H9 (cell line): ENCODE data around the gene OOSP4A. TPM values are rescaled to one million over a fixed set of nuclear protein-coding genes. Genes with fewer than 3 reads are reported as not detected.

Experiments
- DNase-seq: peaks from one replicate; pipeline ENCODE4 v3.0.0-alpha.2; 2017
- H2AFZ ChIP-seq: one replicate; pipeline ENCODE4 v1.6.1; 2013; ENCODE audit warnings: mild to moderate bottlenecking, low read length, control low read depth, moderate library complexity
- H2AK5ac ChIP-seq: 2 replicates; pipeline ENCODE4 v1.6.1; 2013; ENCODE audit warnings: low read length, control low read depth, mixed read lengths; ENCODE audit not compliant: insufficient read length
- H2BK120ac ChIP-seq: one replicate; pipeline ENCODE4 v1.6.1; 2013; ENCODE audit warnings: low read depth, mild to moderate bottlenecking, low read length, control low read depth, inconsistent platforms; ENCODE audit not compliant: poor library complexity, severe bottlenecking
- H2BK12ac ChIP-seq: 2 replicates; pipeline ENCODE4 v1.6.1; 2013; ENCODE audit warnings: low read length, control low read depth, mixed read lengths, low read depth; ENCODE audit not compliant: insufficient read length
- H2BK15ac ChIP-seq: 2 replicates; pipeline ENCODE4 v1.6.1; 2013; ENCODE audit warnings: low read depth, low read length, control low read depth
- H2BK20ac ChIP-seq: one replicate; pipeline ENCODE4 v1.6.1; 2013; ENCODE audit warnings: low read depth, mild to moderate bottlenecking, low read length, control low read depth, inconsistent platforms; ENCODE audit not compliant: poor library complexity, severe bottlenecking
- H2BK5ac ChIP-seq: 2 replicates; pipeline ENCODE4 v1.6.1; 2013; ENCODE audit warnings: low read length, control low read depth, mixed read lengths; ENCODE audit not compliant: insufficient read length
- H3K14ac ChIP-seq: 2 replicates; pipeline ENCODE4 v1.6.1; 2013; ENCODE audit warnings: low read length, control low read depth; ENCODE audit not compliant: insufficient read depth
- H3K18ac ChIP-seq: 2 replicates; pipeline ENCODE4 v1.6.1; 2013; ENCODE audit warnings: low read depth, mild to moderate bottlenecking, mixed read lengths, low read length, control low read depth; ENCODE audit not compliant: insufficient read length
- H3K23ac ChIP-seq: 2 replicates; pipeline ENCODE4 v1.6.1; 2013; ENCODE audit warnings: low read length, control low read depth, mixed read lengths, low read depth; ENCODE audit not compliant: insufficient read length
- H3K23me2 ChIP-seq: 2 replicates; pipeline ENCODE4 v1.6.1; 2013; ENCODE audit warnings: low read depth, mild to moderate bottlenecking, mixed read lengths, low read length, control low read depth; ENCODE audit not compliant: insufficient read length, poor library complexity, severe bottlenecking
- H3K27ac ChIP-seq: 2 replicates; pipeline ENCODE4 v1.5.1; 2013; ENCODE audit warnings: low read length, control low read depth, mixed read lengths, low read depth; ENCODE audit not compliant: insufficient read length
- H3K27me3 ChIP-seq: 2 replicates; pipeline ENCODE4 v1.6.1; 2013; ENCODE audit warnings: low read length, control low read depth, inconsistent platforms; ENCODE audit not compliant: insufficient read depth
- H3K4ac ChIP-seq: 2 replicates; pipeline ENCODE4 v1.6.1; 2013; ENCODE audit warnings: low read depth, mild to moderate bottlenecking, control low read depth, inconsistent platforms, low read length, moderate library complexity
- H3K4me1 ChIP-seq: 2 replicates; pipeline ENCODE4 v1.6.1; 2013; ENCODE audit warnings: low read length, control low read depth, inconsistent platforms; ENCODE audit not compliant: insufficient read depth
- H3K4me2 ChIP-seq: 2 replicates; pipeline ENCODE4 v1.6.1; 2013; ENCODE audit warnings: low read length, control low read depth, mixed read lengths; ENCODE audit not compliant: insufficient read length, insufficient read depth
- H3K56ac ChIP-seq: 2 replicates; pipeline ENCODE4 v1.6.1; 2013; ENCODE audit warnings: low read depth, mild to moderate bottlenecking, mixed read lengths, low read length, control low read depth; ENCODE audit not compliant: insufficient read length
- H3K79me1 ChIP-seq: 2 replicates; pipeline ENCODE4 v1.6.1; 2013; ENCODE audit warnings: low read depth, mild to moderate bottlenecking, moderate library complexity, low read length, control low read depth, inconsistent platforms; ENCODE audit not compliant: insufficient read depth, poor library complexity, severe bottlenecking
- H3K79me2 ChIP-seq: 2 replicates; pipeline ENCODE4 v1.6.1; 2013; ENCODE audit warnings: low read length, control low read depth, inconsistent platforms; ENCODE audit not compliant: insufficient read depth
- H3K9ac ChIP-seq: 2 replicates; pipeline ENCODE4 v1.6.1; 2013; ENCODE audit warnings: low read length, control low read depth, mixed read lengths; ENCODE audit not compliant: insufficient read length; ENCODE audit errors: extremely low read depth
- H3K9me3 ChIP-seq: one replicate; pipeline ENCODE4 v1.6.1; 2013; ENCODE audit warnings: low read depth, low read length, inconsistent platforms; ENCODE audit not compliant: control insufficient read depth
- H3T11ph ChIP-seq: one replicate; pipeline ENCODE4 v1.6.1; 2013; ENCODE audit warnings: mild to moderate bottlenecking, low read length, control low read depth, inconsistent platforms
- H4K20me1 ChIP-seq: one replicate; pipeline ENCODE4 v1.6.1; 2013; ENCODE audit not compliant: control insufficient read depth, insufficient read length, insufficient read depth
- H4K5ac ChIP-seq: 2 replicates; pipeline ENCODE4 v1.6.1; 2013; ENCODE audit warnings: low read depth, mild to moderate bottlenecking, mixed read lengths, low read length, control low read depth; ENCODE audit not compliant: insufficient read length
- H4K8ac ChIP-seq: replicated peaks from 2 replicates; pipeline ENCODE4 v1.6.1; 2013; ENCODE audit warnings: low read length, control low read depth, mixed read lengths, low read depth; ENCODE audit not compliant: insufficient read length
- H4K91ac ChIP-seq: 2 replicates; pipeline ENCODE4 v1.6.1; 2013; ENCODE audit warnings: low read depth, mild to moderate bottlenecking, moderate library complexity, mixed read lengths, low read length, control low read depth; ENCODE audit not compliant: insufficient read length
- H3K27ac Mint-ChIP-seq, 3 experiments: 2 replicates in 2 of 3; 3 replicates in 1 of 3; pipeline ENCODE4 v1.8.0; 2020 to 2021; ENCODE audit warnings: mixed read lengths in 3 of 3, mild to moderate bottlenecking in 1 of 3, moderate library complexity in 1 of 3
- H3K27me3 Mint-ChIP-seq: 2 replicates; pipeline ENCODE4 v1.8.0; 2021; ENCODE audit warnings: low read depth, mild to moderate bottlenecking, moderate library complexity, mixed read lengths
- H3K36me3 Mint-ChIP-seq, 3 experiments: 2 replicates in 2 of 3; 3 replicates in 1 of 3; pipeline ENCODE4 v1.8.0; 2020 to 2021; ENCODE audit warnings: low read depth in 3 of 3, mixed read lengths in 3 of 3; ENCODE audit not compliant: insufficient read depth in 1 of 3
- H3K4me1 Mint-ChIP-seq, 2 experiments: 2 replicates each; pipeline ENCODE4 v1.8.0; 2020; ENCODE audit warnings: mixed read lengths in 2 of 2
- H3K4me3 Mint-ChIP-seq, 2 experiments: 2 replicates in 1 of 2; 3 replicates in 1 of 2; pipeline ENCODE4 v1.8.0; 2020 to 2021; ENCODE audit warnings: mild to moderate bottlenecking in 2 of 2, mixed read lengths in 2 of 2, moderate library complexity in 1 of 2
- H3K9me3 Mint-ChIP-seq, 2 experiments: 2 replicates in 1 of 2; 3 replicates in 1 of 2; pipeline ENCODE4 v1.8.0; 2020; ENCODE audit warnings: mild to moderate bottlenecking in 2 of 2, mixed read lengths in 2 of 2, moderate library complexity in 1 of 2
- WGBS: extraction: QIAGEN DNeasy Blood & Tissue Kit; methylation state at CpG from one replicate; pipeline ENCODE4 v1.1.7; 2013; ENCODE audit warnings: missing lambda C conversion rate, low lambda C conversion rate, mixed read lengths; ENCODE audit not compliant: insufficient read length; ENCODE audit errors: extremely low coverage; 5-methylcytosine and 5-hydroxymethylcytosine counted together
- total RNA-seq: library from RNA; stranded (reverse); gene quantifications from 2 replicates; pipeline ENCODE4 v1.2.1, GENCODE V29; 2021
- TF ChIP-seq, protein P1 (sequence below): fragments of 200-600 bp; sonication (generic); conservative IDR thresholded peaks from 3 replicates; pipeline ENCODE4 v1.8.0; 2021; ENCODE audit warnings: antibody characterized with exemption, mild to moderate bottlenecking

OOSP4A gene
- total RNA-seq, 1 experiment from 2014 or later, result not detected

DNA sequence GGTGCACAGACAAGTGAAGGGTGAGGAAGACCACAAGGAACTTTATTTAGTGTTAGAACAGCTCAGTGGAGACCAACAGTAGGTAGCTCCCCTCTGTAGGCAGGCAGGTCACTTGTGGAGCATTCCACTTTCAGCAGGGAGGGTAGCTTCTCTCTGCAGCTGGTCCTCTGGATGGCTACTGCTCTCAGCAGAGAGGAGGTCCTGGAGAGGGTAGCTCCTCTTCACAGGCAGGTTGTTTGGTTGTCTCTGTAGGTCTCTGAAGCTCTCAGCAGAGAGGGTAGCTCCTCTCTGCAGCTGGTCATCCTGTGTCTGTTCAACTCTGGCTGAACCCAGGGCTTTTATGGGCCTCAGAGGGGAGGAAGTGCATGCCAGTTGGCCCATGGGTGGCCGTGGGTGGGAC, 32.1 kb upstream of the OOSP4A start:
- Histone ChIP-seq H2BK12ac (no peak overlapping the region), H3K9ac (no peak overlapping the region), H2BK15ac (no peak overlapping the region), H2BK120ac (no peak overlapping the region), H4K91ac (no peak overlapping the region), H3K4ac (no peak overlapping the region), H4K5ac (no peak overlapping the region), H3K4me2 (no peak overlapping the region), H3K56ac (no peak overlapping the region), H3T11ph (no peak overlapping the region), H3K23me2 (no peaks in the 10 kb centered on the region), H4K8ac (no peak overlapping the region), H2BK5ac (no peak overlapping the region), H2AFZ (no peak overlapping the region), H3K23ac (no peak overlapping the region), H3K79me1 (no peaks in the 10 kb centered on the region), H3K27ac (no peak overlapping the region), H2AK5ac (no peak overlapping the region), H2BK20ac (no peak overlapping the region), H3K14ac (no peak overlapping the region), H3K18ac (no peak overlapping the region), H3K79me2 (no peaks in the 10 kb centered on the region), H3K9me3 (peaks cover 7% of the 10 kb centered on the region), H3K27me3 (no peaks in the 10 kb centered on the region), H3K4me1 (no peaks in the 10 kb centered on the region), H4K20me1 (no peaks in the 10 kb centered on the region)
- H3K36me3 Mint-ChIP-seq, result peaks cover 14 to 27% (median 22%) of the 10 kb centered on the region in 3 experiments
- TF ChIP-seq, protein P1, sequence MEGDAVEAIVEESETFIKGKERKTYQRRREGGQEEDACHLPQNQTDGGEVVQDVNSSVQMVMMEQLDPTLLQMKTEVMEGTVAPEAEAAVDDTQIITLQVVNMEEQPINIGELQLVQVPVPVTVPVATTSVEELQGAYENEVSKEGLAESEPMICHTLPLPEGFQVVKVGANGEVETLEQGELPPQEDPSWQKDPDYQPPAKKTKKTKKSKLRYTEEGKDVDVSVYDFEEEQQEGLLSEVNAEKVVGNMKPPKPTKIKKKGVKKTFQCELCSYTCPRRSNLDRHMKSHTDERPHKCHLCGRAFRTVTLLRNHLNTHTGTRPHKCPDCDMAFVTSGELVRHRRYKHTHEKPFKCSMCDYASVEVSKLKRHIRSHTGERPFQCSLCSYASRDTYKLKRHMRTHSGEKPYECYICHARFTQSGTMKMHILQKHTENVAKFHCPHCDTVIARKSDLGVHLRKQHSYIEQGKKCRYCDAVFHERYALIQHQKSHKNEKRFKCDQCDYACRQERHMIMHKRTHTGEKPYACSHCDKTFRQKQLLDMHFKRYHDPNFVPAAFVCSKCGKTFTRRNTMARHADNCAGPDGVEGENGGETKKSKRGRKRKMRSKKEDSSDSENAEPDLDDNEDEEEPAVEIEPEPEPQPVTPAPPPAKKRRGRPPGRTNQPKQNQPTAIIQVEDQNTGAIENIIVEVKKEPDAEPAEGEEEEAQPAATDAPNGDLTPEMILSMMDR, result no peak
- H3K4me3 Mint-ChIP-seq, result no peak overlapping the region
- no peak for DNase-seq
- no peaks in the 10 kb centered on the region; the same call in 1 of the 2 replicates for H3K27me3 Mint-ChIP-seq
- peaks cover 34 to 37% of the 10 kb centered on the region in 2 experiments for H3K9me3 Mint-ChIP-seq
- H3K4me1 Mint-ChIP-seq, result no peaks in the 10 kb centered on the region
- H3K27ac Mint-ChIP-seq, result no peak overlapping the region
- no CpG with 5 or more reads among the region's 1 CpG for WGBS
